Measurements from ENCODE around the gene HMX2. TPM values are rescaled to one million over a fixed set of nuclear protein-coding genes. Genes with fewer than 3 reads are reported as not detected.

HMX2 gene
- total and polyA plus RNA-seq, 2 of the 8 experiments (the other 6 are each of a cell fraction or from before 2014, with no cell fraction given), result 2.0 to 2.7 TPM

- 97% methylated on average over 11 of the region's 11 CpGs; no CpG with 5 or more reads in 1 of the 2 experiments for WGBS, 2 experiments (ENCODE audit: extremely low coverage in 1 of 2, insufficient coverage in 1 of 2, insufficient read length in 1 of 2, insufficient replicate concordance in 2 of 2, low coverage in 1 of 2, low lambda C conversion rate in 2 of 2, missing lambda C conversion rate in 1 of 2)
- ChIA-PET POLR2A (ENCODE audit: partially characterized antibody) (interaction anchor here (0.6 to 1.3 kb wide), 4 partner anchors 8 to 270 kb away, joined by 3 to 5 read pairs (median 4); no protein-coding TSS in a partner anchor), CTCF (ENCODE audit: partially characterized antibody) (interaction anchor here (0.6 to 1.5 kb wide), 2 partner anchors 65 to 145 kb away, joined by 3 to 4 read pairs; no protein-coding TSS in a partner anchor)
- Histone ChIP-seq H3K27ac (ENCODE audit: low read depth, low read length) (no peak overlapping the region), H3K23me2 (ENCODE audit: low read depth, low read length) (0 out of 2 replicates have a peak, but pooled peaks cover 1% of the 10 kb centered on the region), H2AK5ac (ENCODE audit: low read depth, low read length) (no peak overlapping the region), H3K9ac (replicated peaks in 1 of 4; ENCODE audit: extremely low read depth in 1 of 4, low read depth in 3 of 4, low read length in 3 of 4) (no peak overlapping the region), H2AFZ (ENCODE audit: low read length) (no peak overlapping the region), H4K91ac (replicated peaks; ENCODE audit: insufficient read length, low read length) (no peak overlapping the region), H4K20me1 (replicated peaks in 1 of 2; ENCODE audit: control insufficient read depth in 1 of 2, insufficient read depth in 2 of 2, low read length in 2 of 2) (peaks cover 5 to 20% of the 10 kb centered on the region in 2 experiments), H2BK15ac (ENCODE audit: low read length) (no peak overlapping the region), H3K79me1 (ENCODE audit: low read depth, low read length) (peaks cover 5% of the 10 kb centered on the region), H3K18ac (ENCODE audit: extremely low read depth, low read length) (no peak overlapping the region), H2BK12ac (ENCODE audit: low read depth, low read length) (no peak overlapping the region), H2BK5ac (ENCODE audit: low read depth, low read length) (no peak overlapping the region), H2BK120ac (replicated peaks; ENCODE audit: low read depth, low read length) (no peak overlapping the region), H3K4me1 (replicated peaks in 1 of 4; ENCODE audit: control insufficient read depth in 3 of 4, insufficient read depth in 4 of 4, low read length in 3 of 4) (peaks cover 0 to 2% (median 0%) of the 10 kb centered on the region in 4 experiments; a peak in 1 of 7 replicates), H3K23ac (ENCODE audit: insufficient read length) (no peak overlapping the region), H4K5ac (ENCODE audit: insufficient read length, low read depth, low read length) (no peak overlapping the region), H4K8ac (ENCODE audit: extremely low read depth, insufficient read depth, low read length) (no peak overlapping the region), H3K4ac (replicated peaks; ENCODE audit: insufficient read length, low read depth, low read length) (no peak overlapping the region), H3K79me2 (ENCODE audit: control insufficient read depth in 1 of 2, insufficient read depth in 2 of 2, low read length in 2 of 2) (peaks cover 9 to 90% of the 10 kb centered on the region in 2 experiments), H3K27me3 (replicated peaks in 1 of 4; ENCODE audit: control insufficient read depth in 3 of 4, extremely low read depth in 1 of 4, insufficient read depth in 3 of 4, low read length in 3 of 4) (no peaks in the 10 kb centered on the region), H3K4me2 (ENCODE audit: insufficient read depth in 1 of 2, low read depth in 2 of 2, low read length in 2 of 2) (no peak overlapping the region), H3K36me3 (ENCODE audit: control insufficient read depth in 2 of 4, insufficient read depth in 4 of 4, low read length in 3 of 4) (peaks cover 22 to 93% (median 57%) of the 10 kb centered on the region in 4 experiments), H3K9me3 (ENCODE audit: insufficient read depth in 2 of 2, low read depth in 1 of 2, low read length in 1 of 2) (no peaks in the 10 kb centered on the region), H3K4me3 (ENCODE audit: extremely low read depth in 1 of 4, insufficient read depth in 2 of 4, low read depth in 3 of 4, low read length in 4 of 4) (no peak overlapping the region), H2BK20ac (ENCODE audit: low read length) (no peak overlapping the region), H3K14ac (ENCODE audit: insufficient read length) (no peak overlapping the region), H3K56ac (replicated peaks; ENCODE audit: insufficient read length, low read depth, low read length) (no peak overlapping the region)
- FAIRE-seq, result no peak
- no peak for DNase-seq (ENCODE audit: low read depth in 1 of 2, low spot score in 2 of 2)
- TF ChIP-seq, protein P1, sequence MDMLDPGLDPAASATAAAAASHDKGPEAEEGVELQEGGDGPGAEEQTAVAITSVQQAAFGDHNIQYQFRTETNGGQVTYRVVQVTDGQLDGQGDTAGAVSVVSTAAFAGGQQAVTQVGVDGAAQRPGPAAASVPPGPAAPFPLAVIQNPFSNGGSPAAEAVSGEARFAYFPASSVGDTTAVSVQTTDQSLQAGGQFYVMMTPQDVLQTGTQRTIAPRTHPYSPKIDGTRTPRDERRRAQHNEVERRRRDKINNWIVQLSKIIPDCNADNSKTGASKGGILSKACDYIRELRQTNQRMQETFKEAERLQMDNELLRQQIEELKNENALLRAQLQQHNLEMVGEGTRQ (IDR thresholded peaks at IDR 0.05; ENCODE audit: low read length), result no peak
- TF ChIP-seq EP300 (IDR thresholded peaks at IDR 0.05; ENCODE audit: borderline replicate concordance in 1 of 2, low read depth in 2 of 2, low read length in 2 of 2), result no peak
- no peak for TF ChIP-seq POLR2AphosphoS5 (IDR thresholded peaks at IDR 0.05; ENCODE audit: low read depth, low read length)
- TF ChIP-seq SP2 (IDR thresholded peaks at IDR 0.05; ENCODE audit: low read length), result no peak
- TF ChIP-seq CREB1 (IDR thresholded peaks at IDR 0.05), result no peak
- no peak for TF ChIP-seq YY1 (IDR thresholded peaks at IDR 0.05; ENCODE audit: low read depth, low read length)
- no peak for TF ChIP-seq RFX5 (IDR thresholded peaks at IDR 0.05; ENCODE audit: borderline replicate concordance, low read depth, low read length)
- no peak for TF ChIP-seq ATF3 (IDR thresholded peaks at IDR 0.05; ENCODE audit: insufficient read depth, low read depth, low read length)
- TF ChIP-seq CHD2 (IDR thresholded peaks at IDR 0.05; ENCODE audit: low read length), result no peak
- TF ChIP-seq SIX5 (IDR thresholded peaks at IDR 0.05; ENCODE audit: low read depth, low read length), result no peak
- TF ChIP-seq RNF2 (IDR thresholded peaks at IDR 0.05; ENCODE audit: borderline replicate concordance, low read depth, low read length, missing control alignments, poor library complexity, severe bottlenecking), result no peak
These were observed 12.5 kb downstream of the HMX2 start for GRCh38 chr10:123160311-123160980.
